WERI-Rb-1 (cell line): Measurements from ENCODE around the gene SAP30BP.

Source experiments
- DNase-seq: peaks from one replicate; pipeline ENCODE4 v3.0.0-alpha.2; 2020
- H3K27ac ChIP-seq: fragments of 250-450 bp; sonication (Bioruptor Pico); 2 replicates; pipeline ENCODE4 v1.5.1; 2020; ENCODE audit warnings: mild to moderate bottlenecking, moderate library complexity
- H3K27me3 ChIP-seq: fragments of 250-450 bp; sonication (Bioruptor Pico); 2 replicates; pipeline ENCODE4 v1.5.1; 2021; ENCODE audit warnings: mild to moderate bottlenecking, low read depth, moderate library complexity; ENCODE audit not compliant: insufficient read depth, severe bottlenecking
- H3K36me3 ChIP-seq: fragments of 250-450 bp; sonication (Bioruptor Pico); 2 replicates; pipeline ENCODE4 v1.5.1; 2020; ENCODE audit warnings: mild to moderate bottlenecking, moderate library complexity
- H3K4me3 ChIP-seq: 2 replicates; pipeline ENCODE4 v1.5.1; 2011; ENCODE audit warnings: low read depth, mild to moderate bottlenecking, control low read depth, low read length
- H3K9me3 ChIP-seq: fragments of 250-450 bp; sonication (Bioruptor Pico); 2 replicates; pipeline ENCODE4 v1.5.1; 2021; ENCODE audit warnings: mild to moderate bottlenecking, moderate library complexity; ENCODE audit not compliant: severe bottlenecking
- TF ChIP-seq, protein P1 (sequence below): IDR thresholded peaks from 2 replicates; pipeline ENCODE4 v1.5.1; 2011; ENCODE audit warnings: low read depth, mild to moderate bottlenecking, control low read depth, inconsistent platforms, low read length

Gene SAP30BP

DNA sequence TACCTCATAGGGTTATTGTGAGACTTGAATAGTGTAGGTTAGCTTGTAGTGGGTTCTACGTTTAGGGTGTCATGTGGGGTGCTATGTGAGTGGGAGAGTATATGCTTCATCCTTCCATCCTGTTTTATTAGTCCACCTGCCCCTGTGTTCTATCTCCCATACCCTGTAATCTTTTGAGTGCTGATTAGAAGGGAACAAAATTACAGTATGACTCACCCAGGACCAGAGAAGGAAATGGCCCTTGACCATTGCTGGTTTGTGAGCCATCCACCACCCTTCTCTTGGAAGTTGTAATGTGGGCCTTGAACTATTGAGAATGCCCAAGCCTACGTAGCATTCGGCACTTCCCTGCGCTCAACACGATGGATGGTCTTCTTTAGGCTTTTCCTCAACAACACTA lies 17.1 kb downstream of the SAP30BP start:
- H3K27ac ChIP-seq, result no peak overlapping the region
- TF ChIP-seq, protein P1, sequence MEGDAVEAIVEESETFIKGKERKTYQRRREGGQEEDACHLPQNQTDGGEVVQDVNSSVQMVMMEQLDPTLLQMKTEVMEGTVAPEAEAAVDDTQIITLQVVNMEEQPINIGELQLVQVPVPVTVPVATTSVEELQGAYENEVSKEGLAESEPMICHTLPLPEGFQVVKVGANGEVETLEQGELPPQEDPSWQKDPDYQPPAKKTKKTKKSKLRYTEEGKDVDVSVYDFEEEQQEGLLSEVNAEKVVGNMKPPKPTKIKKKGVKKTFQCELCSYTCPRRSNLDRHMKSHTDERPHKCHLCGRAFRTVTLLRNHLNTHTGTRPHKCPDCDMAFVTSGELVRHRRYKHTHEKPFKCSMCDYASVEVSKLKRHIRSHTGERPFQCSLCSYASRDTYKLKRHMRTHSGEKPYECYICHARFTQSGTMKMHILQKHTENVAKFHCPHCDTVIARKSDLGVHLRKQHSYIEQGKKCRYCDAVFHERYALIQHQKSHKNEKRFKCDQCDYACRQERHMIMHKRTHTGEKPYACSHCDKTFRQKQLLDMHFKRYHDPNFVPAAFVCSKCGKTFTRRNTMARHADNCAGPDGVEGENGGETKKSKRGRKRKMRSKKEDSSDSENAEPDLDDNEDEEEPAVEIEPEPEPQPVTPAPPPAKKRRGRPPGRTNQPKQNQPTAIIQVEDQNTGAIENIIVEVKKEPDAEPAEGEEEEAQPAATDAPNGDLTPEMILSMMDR, result no peak
- no peak overlapping the region for H3K4me3 ChIP-seq
- peaks cover 56% of the 10 kb centered on the region for H3K36me3 ChIP-seq
- H3K9me3 ChIP-seq, result no peaks in the 10 kb centered on the region
- H3K27me3 ChIP-seq, result no peaks in the 10 kb centered on the region
- DNase-seq, result no peak

DNA sequence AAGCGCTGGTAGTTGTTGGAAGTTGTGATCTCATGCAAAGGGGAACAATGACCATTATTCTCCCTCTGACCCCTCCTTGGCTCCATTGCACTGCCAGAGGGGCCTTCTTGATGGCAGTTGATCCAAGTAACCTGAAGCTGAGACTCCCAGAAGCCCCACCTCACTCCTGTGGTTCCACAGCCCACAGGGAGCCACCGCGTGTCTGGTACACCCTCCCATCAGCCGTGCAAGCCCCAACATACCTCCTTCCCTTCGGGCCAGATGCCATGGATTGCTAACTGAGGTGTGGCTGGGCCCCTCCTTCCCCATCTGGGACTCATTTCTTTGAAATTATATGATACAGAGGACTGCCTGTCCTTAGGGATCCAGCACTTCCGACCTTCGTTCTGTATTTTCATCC lies 17.8 kb downstream of the SAP30BP start:
- no peaks in the 10 kb centered on the region for H3K9me3 ChIP-seq
- no peaks in the 10 kb centered on the region for H3K27me3 ChIP-seq
- TF ChIP-seq, protein P1, result no peak
- H3K36me3 ChIP-seq, result peaks cover 54% of the 10 kb centered on the region
- no peak overlapping the region for H3K4me3 ChIP-seq
- no peak overlapping the region for H3K27ac ChIP-seq
- no peak for DNase-seq

DNA sequence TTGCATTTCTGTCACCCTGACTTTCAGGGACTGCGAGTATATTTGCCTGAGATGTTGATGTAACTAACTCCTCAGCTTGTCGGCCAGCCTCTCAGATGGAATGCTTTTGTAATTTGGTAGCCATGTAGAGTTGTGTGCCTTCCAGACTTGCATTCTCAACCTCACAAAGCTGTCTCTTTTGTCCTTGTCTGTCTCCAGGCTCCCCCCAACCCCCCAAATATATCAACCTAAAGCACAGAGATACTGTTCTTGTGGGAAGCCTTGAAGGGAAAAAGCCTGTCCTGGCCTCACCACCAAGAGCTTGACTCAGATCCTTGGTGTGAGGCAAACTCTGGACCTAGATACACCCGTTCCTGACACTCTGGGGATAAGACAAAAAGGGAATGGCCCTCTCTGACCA lies 18.4 kb downstream of the SAP30BP start:
- Histone ChIP-seq H3K4me3 (no peak overlapping the region), H3K27ac (no peak overlapping the region), H3K27me3 (no peaks in the 10 kb centered on the region), H3K36me3 (peaks cover 54% of the 10 kb centered on the region), H3K9me3 (no peaks in the 10 kb centered on the region)
- TF ChIP-seq, protein P1, result no peak
- no peak for DNase-seq

DNA sequence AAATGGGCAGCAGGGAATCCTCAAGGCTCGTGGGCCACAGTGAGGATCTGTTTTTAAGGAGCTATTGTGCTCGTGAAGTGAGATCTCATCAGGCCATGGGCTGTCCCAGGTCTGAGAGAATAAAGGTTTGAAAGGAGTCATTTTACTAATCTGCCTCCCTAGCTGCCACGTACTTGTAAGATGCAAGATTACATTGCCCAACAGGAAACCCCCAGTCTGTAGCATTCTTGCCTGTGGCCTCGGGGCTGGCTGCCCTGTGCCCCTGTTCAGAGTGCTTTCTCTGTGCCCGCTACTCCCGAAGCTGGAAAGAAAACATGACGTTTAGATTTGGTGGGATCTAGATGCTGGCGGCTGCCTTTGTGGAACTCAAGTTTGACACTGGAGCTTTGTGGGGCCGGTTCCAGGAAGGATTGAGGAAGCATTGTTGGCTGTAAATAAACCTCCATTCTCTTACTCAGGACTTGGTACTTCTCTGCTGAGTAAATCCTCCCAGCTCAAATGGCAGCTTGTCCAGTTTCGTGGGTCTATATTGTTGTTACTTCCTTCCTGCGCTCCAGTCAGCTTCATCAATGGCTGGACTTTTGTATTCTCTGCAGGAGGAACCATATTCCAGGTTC lies 21.2 kb downstream of the SAP30BP start:
- Histone ChIP-seq H3K9me3 (no peaks in the 10 kb centered on the region), H3K4me3 (no peak overlapping the region), H3K36me3 (peaks cover 58% of the 10 kb centered on the region), H3K27me3 (no peaks in the 10 kb centered on the region), H3K27ac (no peak overlapping the region)
- no peak for DNase-seq
- TF ChIP-seq, protein P1, result no peak

DNA sequence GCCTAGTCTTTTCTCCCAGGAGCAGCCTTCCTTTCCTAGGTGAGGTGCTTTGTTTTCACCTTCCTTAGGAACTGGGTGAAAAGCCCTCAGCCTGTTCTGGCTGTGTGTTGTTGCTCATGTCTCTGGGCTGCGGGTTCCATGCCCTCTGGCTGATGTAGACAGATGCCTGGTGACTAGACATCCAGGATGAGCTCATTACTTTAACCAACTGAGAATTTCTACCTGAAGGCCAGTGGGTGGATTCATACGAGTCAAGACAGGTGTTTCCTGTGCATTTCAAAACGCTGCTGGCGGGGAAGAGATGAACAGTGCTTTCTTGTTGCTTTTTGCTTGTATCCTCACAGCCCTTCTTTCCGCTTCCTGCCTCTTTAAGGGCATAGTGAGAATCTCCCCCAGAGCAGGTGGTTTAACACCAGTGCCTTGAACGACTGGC lies 22.3 kb downstream of the SAP30BP start:
- Histone ChIP-seq H3K9me3 (no peaks in the 10 kb centered on the region), H3K27me3 (no peaks in the 10 kb centered on the region), H3K36me3 (peaks cover 61% of the 10 kb centered on the region), H3K27ac (no peak overlapping the region), H3K4me3 (no peak overlapping the region)
- TF ChIP-seq, protein P1, result no peak
- DNase-seq, result no peak

DNA sequence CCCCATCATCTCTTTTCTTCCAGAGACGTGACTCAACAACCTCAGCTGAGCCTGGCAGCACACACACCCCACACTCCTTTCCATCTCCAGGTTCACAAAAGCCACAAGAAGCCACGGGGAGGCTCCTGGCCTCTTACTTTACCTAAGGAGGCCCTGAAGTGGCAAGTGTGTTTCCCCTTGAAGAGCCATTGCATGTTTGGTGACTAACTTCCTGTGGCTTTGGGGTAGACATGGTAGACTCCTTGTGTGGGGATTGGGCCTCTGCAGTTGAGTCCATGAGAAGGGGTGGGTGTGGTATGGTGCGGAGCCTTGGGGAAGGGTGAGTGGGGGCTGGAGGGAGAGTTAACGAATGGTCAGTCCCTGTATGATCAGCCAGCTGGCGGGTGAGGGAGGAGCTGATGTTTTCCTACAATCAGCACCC lies 24.2 kb downstream of the SAP30BP start:
- TF ChIP-seq, protein P1, result no peak

More for the DNA sequence above, 24.2 kb downstream of the SAP30BP start:
- no peak for DNase-seq
- H3K4me3 ChIP-seq, result no peak overlapping the region
- H3K9me3 ChIP-seq, result no peaks in the 10 kb centered on the region
- H3K27ac ChIP-seq, result no peak overlapping the region
- peaks cover 70% of the 10 kb centered on the region for H3K36me3 ChIP-seq
- no peaks in the 10 kb centered on the region for H3K27me3 ChIP-seq
